ENCODE measurements around the gene GADD45G.

GADD45G gene

DNA sequence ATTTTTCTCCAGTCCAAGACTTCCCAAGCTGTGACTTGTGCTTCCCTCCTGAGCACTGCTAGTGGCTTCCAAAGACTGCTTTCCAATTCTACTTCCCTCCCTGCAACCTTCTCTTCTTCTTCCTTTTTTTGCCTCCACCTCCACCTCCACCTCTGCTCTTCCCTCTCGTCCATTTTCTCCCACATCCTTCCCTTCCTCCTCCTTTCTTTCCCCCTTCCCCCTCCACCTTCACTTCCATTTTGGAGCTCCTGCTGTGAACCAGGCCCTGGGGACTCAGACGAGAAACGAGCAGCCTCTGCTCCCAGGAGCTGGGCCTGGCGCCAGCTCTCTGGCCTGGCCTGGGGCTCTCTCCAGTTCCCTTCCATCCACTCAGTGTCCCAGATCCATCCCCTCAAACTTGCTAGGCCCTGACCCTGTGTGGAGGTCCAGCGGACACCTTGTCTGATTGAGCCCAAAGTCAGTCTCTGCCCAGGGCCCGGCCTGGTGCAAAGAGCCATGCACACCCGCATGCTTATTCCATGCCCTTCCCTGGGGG is 5.6 kb downstream of the GADD45G start:
- no peak for DNase-seq

DNA sequence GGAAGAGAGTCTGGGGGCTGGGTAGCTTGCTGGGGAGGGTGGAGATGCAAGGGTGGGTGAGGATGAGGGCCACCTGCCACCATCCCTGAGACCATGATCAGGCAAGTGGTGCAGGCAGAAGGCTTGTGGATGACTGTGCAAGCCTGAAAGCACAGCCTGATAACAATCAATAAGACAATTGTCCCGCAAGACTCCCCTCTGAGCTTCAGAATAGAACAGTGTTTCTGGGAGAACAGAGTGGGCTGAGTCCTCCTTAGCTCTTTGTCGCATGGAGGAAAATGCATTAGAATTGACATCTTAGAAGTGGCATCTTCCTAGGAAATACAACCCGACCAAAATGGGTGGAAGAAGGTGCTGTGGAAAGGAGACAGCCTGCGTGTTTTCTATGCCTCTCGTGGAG is 6.6 kb downstream of the GADD45G start:
- DNase-seq = no peak

DNA sequence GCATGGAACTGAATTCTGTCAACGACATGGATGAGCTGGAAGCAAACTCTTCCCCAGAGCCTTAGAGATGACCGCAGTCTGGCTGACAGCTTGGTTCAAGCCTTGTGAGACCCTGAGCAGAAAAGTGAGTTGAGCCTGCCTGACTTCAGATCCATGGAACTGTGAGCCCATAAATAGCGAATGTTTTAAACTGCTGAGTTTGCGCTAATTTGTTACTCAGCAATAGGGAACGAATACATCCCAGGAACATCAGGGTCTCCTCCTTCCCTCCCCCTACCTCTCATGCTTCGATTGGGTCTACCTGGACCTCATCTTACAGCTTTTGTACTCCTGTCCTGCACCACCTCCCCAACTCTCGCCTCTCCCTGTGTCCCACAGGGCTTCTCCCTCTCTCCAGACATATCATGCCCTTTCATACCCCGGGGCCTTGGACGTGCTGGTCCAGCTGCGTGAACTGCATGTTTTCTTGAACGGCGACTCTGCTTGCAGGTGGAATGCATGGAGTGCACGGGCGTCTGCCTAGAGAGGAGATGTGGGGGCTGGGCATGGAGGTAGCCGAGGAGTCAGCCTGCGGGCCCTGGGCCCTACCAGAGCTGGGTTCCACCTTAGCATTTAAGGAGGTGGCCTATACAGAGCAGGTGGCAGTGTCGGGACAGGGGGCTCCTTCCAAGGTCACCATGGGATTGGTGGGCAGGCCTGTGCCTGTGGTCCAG is 7.9 kb downstream of the GADD45G start:
- DNase-seq = no peak

DNA sequence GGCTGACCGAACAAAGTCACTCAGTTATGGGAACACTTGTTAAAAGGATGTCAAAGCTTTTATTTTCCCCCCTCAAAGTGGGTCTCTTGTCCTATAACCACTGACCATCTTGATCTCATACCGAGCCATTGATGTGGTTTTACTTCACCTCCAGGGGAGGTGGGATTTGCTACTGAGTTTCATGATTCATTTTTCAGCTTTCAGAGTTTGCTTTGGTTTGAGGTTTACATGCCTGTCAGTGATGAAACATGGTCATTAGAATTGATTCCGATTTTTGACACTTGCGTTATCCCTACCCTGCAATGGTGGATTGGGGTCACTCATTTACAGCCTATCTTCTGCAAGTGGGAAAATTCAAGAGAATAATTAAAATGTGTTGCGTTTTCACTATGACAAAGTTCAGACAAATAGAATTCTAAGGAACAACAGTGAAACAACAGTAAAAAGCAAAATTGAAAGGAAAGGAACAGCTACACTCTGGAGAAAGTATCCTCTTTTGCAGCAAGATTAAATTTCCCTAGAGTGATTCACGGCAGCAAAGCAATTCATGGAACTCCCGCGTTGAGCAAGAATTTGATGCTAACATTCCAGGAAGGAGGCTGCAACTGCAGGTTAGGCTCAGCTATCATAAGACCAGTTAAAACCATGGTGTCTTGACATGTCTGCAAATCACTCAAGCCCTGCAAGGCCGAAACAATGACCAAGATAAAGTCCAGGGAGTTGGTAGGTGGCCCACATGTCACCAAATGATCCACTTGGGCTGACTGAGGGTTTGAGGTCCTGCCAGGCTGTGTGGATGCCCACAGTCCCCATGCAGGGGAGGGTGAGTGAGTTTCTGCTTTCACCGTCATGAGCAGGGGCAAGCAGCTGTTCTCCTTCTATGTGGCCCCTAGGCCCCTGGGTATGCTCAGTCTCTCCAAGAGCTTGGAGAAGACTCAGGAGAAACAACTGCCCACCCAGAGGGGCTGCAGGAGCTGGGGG is 9.4 kb downstream of the GADD45G start:
- DNase-seq = no peak

DNA sequence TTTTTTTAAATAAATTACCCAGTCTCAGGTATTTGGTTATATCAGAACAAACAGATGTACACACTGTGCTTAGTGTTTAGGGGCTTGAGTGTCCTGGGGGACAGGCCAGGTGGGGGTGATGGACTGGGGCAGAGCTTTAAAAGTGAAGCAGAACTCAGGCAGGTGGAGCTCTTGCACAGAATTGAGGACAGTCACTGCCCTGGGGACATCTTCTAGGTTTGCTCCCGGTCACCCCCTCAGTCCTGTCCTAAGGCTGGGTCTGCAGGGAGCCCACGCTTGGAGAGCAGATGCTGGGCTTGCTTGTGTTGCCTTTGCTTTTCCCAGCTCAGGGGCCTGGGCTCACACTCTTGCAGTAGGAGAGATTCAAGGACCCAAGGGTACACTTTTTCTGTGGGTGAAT is 10.8 kb downstream of the GADD45G start:
- DNase-seq = no peak

DNA sequence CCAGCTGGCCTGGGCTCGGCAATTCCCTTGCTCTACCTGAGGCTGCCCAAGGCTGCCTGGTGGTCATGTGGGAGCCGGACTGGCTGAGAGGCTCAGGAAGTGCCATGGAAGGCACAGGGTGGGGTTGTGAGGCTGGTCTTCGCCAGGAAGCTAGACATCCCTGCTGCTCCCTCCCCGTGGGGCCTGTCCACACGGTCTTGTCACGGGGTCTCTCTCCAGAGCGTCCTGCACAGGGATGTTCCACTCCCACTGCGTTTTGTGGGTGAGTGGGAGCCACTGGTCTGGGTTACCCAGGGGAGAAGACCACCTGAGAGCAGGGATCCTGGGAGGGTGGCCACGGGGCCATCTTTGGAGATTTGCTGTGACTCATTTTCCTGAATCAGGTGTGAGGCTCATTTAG is 11.6 kb downstream of the GADD45G start:
- no peak for DNase-seq

DNA sequence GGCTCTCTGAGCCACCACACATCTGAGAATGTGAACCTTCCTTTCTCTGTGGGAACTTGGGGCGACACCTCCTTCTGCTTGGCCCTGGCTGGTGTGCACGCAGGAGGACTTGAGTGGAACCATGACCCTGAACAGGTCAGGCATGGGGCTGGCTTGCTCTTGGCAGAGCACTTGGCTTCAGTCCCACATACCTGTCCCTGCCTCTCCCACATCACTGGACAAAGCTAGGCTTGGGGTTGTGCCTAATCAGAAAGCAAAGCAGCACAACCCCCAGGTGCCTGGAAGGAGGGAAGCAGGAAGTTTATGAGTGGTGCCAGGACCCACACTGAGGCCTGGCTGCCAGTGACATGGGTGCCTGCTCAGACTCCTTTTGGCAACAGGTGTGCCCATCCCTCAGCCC is 13.2 kb downstream of the GADD45G start:
- no peak for DNase-seq

DNA sequence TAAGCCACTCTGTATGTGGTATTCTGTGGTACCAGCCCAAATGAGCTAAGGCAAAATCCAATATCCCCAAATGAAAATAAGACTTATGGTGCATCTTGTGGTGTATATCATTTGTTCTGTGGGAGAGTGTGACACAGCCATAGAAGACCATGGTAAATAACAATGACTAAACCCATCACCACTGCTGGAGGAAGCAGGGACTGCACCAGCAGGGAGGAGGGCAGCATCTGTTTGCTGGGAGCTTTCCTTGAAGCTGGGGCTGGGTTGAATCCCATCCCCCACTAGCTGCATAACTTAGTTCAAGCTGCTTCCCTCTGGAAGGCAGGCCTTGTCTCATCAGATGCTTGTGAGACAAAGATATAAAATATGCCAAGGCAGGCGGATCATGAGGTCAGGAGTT is 14.2 kb downstream of the GADD45G start:
- no peak for DNase-seq

DNA sequence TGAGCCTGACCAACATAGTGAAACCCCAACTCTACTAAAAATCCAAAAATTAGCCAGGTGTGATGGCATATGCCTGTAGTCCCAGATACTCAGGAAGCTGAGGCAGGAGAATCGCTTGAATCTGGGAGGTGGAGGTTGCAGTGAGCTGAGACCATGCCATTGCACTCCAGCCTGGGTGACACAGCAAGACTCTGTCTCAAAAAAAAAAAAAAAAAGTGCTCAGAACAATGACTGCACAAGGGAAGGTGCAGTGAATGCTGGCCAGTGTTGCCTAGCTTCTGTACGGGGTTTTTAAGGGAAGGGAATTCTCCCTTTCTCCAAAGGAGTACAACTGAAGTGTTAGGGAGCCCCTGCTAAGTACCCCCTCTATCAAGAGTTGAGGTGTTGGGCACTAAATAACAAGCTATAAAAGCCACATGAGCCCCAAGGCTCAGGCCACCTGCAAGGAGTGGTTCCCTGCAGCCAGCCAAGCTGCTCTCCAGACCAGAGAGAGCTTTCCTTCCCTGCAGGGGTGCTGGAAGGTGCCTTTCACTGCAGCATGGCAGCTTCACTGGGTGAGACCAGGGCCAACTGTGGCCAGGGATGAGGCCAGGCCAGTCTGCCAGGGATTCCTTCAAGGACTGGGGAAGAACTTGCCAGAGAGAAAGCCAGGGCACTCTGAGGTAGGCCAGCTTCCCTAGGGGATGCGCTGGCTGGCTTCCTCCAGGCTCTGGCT is 14.8 kb downstream of the GADD45G start:
- DNase-seq = no peak

DNA sequence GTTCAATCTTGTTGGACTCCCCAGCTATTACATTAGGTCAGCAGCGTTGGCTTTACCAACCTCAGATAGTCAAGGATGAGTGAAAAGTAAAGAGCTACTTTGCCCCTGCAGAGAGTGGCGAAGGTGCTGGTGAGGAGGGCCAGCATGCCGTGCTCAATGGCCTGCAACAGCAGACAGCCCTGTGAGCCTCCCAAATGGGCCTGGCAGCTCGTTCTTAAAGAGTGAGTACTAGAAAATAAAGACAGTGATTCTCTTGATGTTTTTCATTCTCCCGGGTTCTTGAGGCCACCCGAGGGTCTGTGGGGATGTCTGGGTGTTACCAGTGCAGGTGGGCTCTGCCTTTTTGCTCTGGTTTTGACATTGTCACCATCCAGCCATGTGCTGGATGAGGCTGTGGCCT is 16.2 kb downstream of the GADD45G start:
- peak; percentile 59 to 64 for DNase-seq

DNA sequence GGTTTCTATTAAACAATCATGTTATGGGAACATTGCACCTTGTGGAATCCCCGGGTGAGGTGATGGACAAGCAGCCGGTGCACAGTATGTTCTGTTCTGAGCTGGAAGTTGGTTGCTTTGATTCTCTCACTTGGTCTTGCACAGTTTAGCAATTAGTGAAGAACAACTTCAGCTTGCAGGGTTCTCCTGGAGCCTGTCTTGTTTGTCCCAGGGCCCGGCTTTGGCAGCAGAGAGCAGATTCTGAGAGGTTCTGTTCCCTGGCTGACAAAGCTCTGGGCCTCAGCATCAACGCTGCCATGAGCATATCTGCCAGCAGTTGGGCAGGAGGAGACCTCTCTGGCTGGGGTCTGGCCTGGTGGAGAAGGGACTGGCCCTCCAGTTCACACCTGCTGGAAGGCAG is 16.9 kb downstream of the GADD45G start:
- DNase-seq = no peak

DNA sequence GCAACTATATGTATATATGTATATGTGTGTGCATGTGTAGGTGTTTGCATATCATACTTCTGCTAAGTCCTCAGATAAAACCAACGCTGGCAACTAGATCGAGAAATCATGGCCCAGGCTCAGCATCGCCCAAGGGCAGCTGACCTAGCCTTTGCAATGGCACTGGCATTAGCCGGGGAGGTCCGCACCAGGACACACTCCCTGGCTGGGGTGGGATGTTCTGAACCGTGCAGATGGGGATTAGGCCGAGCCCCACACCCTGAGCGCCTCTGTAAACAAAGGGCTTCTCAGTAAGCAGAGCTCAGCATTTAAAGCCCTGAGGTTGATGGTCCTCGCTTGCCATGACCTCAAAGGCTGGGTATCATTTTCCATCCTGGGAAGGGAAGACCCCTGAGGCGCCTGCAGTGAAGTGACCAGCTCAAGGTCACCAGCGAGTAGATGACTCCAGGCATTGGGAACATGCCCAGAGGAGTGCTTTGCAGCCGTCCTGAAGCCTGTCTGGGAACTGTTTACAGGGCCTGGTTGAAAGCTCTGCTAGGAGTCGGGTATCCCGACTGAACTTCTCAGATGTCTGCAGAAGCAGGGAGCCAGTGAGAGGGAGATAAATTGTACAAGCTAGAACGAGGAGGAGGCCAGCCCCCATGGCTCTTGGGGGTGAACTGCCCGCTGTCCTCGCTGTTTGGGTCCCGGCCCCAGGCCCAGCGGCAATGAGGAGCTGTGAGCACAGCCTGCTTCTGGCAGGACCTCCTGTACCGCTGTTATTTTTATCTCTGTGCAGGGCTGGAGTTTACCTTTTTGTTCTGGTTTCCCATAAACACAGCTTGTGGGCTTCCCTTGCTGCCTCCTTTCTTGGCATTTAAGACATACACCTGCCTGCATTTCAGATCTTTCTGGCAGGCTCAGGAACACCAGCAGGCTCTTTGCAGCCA is 18.4 kb downstream of the GADD45G start:
- no peak for DNase-seq

DNA sequence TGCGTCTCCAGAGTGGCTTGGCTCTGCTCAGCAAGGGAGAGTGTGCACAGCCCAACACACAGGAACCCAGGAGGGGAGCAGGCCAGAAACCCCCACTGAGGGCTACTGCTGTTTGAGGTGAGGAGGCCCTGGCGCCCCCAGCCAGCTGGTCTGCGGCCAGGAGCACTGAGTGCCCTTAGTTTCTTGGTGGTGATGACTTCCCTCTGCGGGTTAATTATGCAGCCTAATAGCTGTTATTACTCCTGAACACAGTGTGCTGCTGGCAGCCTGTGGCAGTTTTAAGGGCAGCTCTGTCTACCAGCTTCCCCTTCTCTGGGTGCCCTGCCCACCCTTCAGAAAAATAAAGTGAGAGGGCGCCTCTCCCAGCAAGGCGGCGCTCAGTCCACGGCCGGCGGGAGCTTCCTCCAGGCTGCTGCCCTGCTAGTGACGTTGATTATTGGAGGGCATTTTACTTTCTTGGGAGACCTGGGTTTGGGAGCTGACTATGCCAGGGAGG is 19.2 kb downstream of the GADD45G start:
- DNase-seq = no peak

DNA sequence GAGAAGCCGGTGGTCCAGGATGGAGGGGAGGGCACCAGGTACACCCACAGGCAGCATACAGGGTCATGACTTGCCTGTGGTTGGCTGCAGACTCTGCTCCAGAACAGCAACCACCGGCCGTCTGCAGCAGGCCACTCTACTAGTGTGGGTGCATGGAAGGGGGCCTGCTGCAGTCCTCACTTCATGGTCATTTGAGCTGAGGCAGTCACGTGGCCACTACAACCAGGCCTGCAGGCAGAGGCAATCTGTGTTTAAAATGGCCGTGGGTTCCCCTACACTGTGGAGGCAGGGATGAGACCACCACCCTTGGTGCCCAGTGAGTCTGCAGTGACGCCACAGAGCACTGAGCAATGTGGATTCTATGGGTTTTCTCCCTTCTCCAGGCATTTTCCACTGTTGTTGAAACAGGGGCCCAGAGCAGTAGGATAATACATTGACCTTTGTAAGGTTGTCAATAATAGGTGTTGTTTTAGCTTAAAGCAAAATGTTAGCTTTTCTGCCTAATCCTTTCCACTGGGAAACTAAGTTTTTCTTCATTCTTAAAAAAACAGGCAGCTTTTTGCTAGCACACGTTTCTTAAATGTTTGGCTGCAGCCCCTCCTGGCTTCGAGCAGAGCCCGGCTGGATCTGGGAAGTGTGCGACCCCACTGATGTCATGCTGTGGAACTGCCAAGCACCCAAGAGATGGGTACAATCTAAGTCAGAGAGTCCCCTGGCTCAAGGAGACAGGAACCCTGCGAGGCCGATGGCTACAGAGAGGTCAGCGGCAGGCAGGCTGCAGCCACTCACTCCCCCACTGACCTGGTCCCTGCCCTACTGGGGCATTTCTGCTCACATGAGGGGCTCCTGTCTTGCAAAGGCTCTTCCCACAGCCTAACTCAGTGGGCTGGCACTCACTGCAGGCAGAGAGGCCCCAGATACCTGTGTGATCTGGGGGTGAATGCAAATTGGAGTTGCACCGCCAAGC is 21.2 kb downstream of the GADD45G start:
- DNase-seq = no peak

DNA sequence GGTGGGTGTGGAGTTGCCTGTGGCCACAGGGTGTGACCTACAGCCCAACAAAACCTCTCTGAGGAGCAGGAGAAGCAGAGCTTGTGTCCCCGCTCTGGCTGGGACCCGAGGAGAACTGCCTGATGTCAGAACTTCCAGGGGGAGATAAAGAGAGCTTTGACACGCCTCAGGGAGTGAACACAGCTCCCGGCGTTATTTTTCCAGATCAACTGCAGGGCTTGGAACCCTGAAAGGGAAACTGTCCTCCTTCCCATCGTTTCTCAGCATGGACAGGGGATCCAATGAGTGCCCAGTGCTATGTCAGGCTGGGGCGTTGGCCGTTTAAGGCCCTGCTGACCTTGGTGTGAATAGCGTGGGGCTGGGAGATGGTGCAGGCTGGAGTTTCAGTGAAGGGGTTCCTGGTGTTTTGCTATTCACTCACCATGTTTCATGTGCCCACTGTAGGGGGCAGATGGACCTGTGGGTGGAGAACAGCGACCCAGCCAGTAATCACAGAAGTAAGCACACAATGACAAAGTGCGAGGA is 22.0 kb downstream of the GADD45G start:
- DNase-seq = no peak

DNA sequence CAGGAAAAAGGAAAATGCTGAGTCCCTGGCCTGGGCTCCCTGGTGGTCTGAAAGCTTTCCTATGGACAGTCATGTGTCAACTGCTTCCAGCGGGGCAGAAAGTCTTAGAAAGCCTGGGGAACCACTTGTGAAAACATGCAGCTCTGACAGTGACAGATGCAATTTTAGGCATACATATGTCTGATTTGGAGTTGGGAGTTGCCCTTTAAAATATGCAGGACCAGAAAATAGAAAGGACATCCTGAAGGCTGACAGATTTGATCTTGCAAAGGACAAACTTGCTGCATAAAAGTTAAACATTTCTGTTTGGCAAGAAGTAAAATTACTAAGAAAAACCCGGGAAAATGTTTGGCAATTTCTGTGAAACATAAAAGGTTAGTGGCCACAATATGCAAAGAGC is 23.8 kb downstream of the GADD45G start:
- no peak for DNase-seq

DNA sequence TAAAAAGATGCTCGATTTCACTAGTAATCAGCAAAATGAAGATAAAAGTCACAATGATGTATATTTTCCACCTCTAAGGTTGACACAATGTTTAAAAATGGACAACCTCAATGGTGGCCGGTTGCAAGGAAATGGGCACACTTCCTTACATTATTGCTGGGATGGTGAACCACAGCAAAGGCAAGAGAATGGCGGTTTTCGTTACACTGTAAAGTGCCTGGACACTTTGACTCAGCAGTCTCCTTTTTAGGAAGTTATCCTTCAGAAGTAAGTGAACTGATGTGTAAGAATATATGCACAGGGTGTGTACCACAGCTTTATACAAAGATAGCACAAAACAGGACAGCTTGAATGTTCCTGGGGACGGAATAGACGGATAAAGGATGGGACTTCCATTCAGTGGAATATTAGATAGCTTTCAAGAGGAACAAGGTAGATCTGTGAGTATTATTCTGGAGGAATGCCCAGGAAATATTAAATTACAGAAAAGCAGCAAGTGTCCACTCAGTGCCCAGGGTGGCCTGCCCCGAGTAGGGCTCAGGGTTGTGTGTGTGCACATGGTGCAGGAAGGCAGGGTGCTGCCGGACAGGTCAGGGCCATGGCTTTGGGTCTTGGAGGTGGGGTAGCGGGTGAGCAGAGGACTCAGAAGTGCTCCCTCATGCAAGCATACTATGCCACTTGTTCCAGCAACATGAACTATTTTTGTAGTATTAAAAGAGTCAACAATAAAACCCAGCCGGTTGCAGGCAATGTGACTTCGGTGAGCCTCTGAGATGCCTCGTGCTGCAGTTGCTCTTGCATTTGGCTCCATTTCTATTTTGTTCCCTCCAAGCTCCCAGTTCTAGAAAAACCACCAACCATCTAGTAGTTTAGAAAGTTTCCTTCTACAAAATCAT is 24.5 kb downstream of the GADD45G start:
- no peak for DNase-seq

DNA sequence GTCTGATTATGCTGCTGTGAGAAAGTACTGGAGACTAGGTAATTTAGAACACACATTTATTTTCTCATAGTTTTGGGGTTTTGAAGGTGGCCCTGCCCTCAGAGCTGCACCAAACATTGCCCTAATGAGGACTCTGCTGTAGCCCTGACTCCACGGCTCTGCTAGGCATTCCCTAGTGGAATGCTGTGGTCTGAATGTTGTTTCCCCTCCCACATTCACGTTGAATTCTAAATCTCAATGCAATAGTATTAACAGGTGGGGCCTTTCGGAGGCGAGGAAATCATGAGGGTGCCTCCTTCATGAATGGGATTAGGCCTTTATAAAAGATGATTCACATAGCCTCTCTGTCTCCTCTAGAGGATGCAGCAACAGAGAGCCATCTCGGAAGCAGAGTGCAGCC is 25.7 kb downstream of the GADD45G start:
- no peak for DNase-seq

DNA sequence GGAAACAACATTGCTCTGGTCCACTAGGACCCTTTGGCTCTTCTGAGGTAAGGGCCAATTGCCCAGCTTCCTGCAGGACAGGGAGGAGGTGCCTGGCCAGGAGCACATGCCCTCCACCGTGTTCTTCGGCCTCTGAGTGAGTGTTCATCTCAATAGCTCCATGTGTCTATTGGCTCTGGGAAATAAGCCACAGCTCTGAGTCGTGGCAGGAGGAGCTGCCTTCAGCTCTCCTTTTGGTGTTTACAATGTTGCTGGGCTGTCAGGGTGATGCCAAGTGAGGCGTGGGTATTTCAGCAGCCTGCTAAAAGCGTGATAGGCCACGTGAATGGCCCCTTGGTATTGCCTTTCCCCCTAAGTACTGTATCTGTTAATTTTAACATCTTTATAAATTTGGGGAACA is 26.6 kb downstream of the GADD45G start:
- DNase-seq = no peak
